HEK293 (cell line): ENCODE measurements around the gene LBHD2.

Experiments
- EGR2 ChIP-seq: fragments of 450-650 bp; formaldehyde crosslinking; IDR thresholded peaks from 2 replicates; pipeline ENCODE4 v1.5.1; 2016; ENCODE audit warnings: low read depth, missing biosample characterization, missing genetic modification characterization
- IKZF3 ChIP-seq: fragments of 450-650 bp; IDR thresholded peaks from 2 replicates; pipeline ENCODE4 v1.5.0; 2018; ENCODE audit warnings: missing biosample characterization, mild to moderate bottlenecking, missing genetic modification characterization, moderate library complexity
- KLF1 ChIP-seq: fragments of 450-650 bp; formaldehyde crosslinking; IDR thresholded peaks from 2 replicates; pipeline ENCODE4 v1.5.1; 2016; ENCODE audit warnings: missing biosample characterization, missing genetic modification characterization
- PRDM1 ChIP-seq: fragments of 450-650 bp; formaldehyde crosslinking; IDR thresholded peaks from 2 replicates; pipeline ENCODE4; 2016; ENCODE audit warnings: missing biosample characterization, missing genetic modification characterization
- SCRT1 ChIP-seq: fragments of 450-650 bp; formaldehyde crosslinking; IDR thresholded peaks from 2 replicates; pipeline ENCODE4 v1.5.1; 2016; ENCODE audit warnings: missing biosample characterization, missing genetic modification characterization, borderline replicate concordance
- SCRT2 ChIP-seq: fragments of 450-650 bp; formaldehyde crosslinking; IDR thresholded peaks from 2 replicates; pipeline ENCODE4 v1.5.1; 2016; ENCODE audit warnings: missing biosample characterization, missing genetic modification characterization
- ZBTB7A ChIP-seq: fragments of 450-650 bp; formaldehyde crosslinking; IDR thresholded peaks from 2 replicates; pipeline ENCODE4 v1.5.1; 2016; ENCODE audit warnings: low read depth, missing biosample characterization, missing genetic modification characterization
- ZFHX2 ChIP-seq: fragments of 450-650 bp; formaldehyde crosslinking; conservative IDR thresholded peaks from 2 replicates; pipeline ENCODE4 v1.5.1; 2016; ENCODE audit warnings: missing biosample characterization, missing genetic modification characterization
- ZFP69B ChIP-seq: fragments of 450-650 bp; formaldehyde crosslinking; IDR thresholded peaks from 2 replicates; pipeline ENCODE4 v1.5.1; 2016; ENCODE audit warnings: missing biosample characterization, missing genetic modification characterization
- ZNF175 ChIP-seq: fragments of 450-650 bp; formaldehyde crosslinking; IDR thresholded peaks from 2 replicates; pipeline ENCODE4 v1.5.1; 2016; ENCODE audit warnings: missing biosample characterization, missing genetic modification characterization
- ZNF202 ChIP-seq: fragments of 450-650 bp; formaldehyde crosslinking; IDR thresholded peaks from 2 replicates; pipeline ENCODE4 v1.5.1; 2016; ENCODE audit warnings: missing biosample characterization, missing genetic modification characterization, borderline replicate concordance
- ZNF350 ChIP-seq: fragments of 450-650 bp; formaldehyde crosslinking; IDR thresholded peaks from 2 replicates; pipeline ENCODE4 v1.5.0; 2017; ENCODE audit warnings: missing biosample characterization, mild to moderate bottlenecking, missing genetic modification characterization
- ZNF37A ChIP-seq: fragments of 450-650 bp; IDR thresholded peaks from 2 replicates; pipeline ENCODE4 v1.5.1; 2018; ENCODE audit warnings: missing biosample characterization, missing genetic modification characterization
- ZNF423 ChIP-seq: fragments of 450-650 bp; formaldehyde crosslinking; IDR thresholded peaks from 2 replicates; pipeline ENCODE4 v1.5.1; 2016; ENCODE audit warnings: missing biosample characterization, missing genetic modification characterization
- ZNF518A ChIP-seq: fragments of 450-650 bp; formaldehyde crosslinking; conservative IDR thresholded peaks from 2 replicates; pipeline ENCODE4 v1.5.1; 2016; ENCODE audit warnings: low read depth, missing biosample characterization, missing genetic modification characterization
- ZNF530 ChIP-seq: fragments of 450-650 bp; formaldehyde crosslinking; IDR thresholded peaks from 2 replicates; pipeline ENCODE4 v1.5.1; 2016; ENCODE audit warnings: low read depth, missing biosample characterization, missing genetic modification characterization
- ZNF585B ChIP-seq: fragments of 450-650 bp; formaldehyde crosslinking; IDR thresholded peaks from 2 replicates; pipeline ENCODE4 v1.5.1; 2016; ENCODE audit warnings: missing biosample characterization, missing genetic modification characterization
- ZNF600 ChIP-seq: fragments of 450-650 bp; formaldehyde crosslinking; IDR thresholded peaks from 2 replicates; pipeline ENCODE4 v1.5.1; 2016; ENCODE audit warnings: missing biosample characterization, missing genetic modification characterization
- ZNF626 ChIP-seq: fragments of 450-650 bp; sonication (Bioruptor Pico); formaldehyde crosslinking; IDR thresholded peaks from 2 replicates; pipeline ENCODE4 v1.5.1; 2018; ENCODE audit warnings: missing biosample characterization, missing genetic modification characterization, inconsistent platforms
- ZNF670 ChIP-seq: fragments of 450-650 bp; formaldehyde crosslinking; IDR thresholded peaks from 2 replicates; pipeline ENCODE4 v1.5.1; 2016; ENCODE audit warnings: missing biosample characterization, missing genetic modification characterization, low read depth
- ZNF707 ChIP-seq: fragments of 450-650 bp; formaldehyde crosslinking; IDR thresholded peaks from 2 replicates; pipeline ENCODE4 v1.5.1; 2016; ENCODE audit warnings: missing biosample characterization, missing genetic modification characterization
- ZNF777 ChIP-seq: fragments of 450-650 bp; formaldehyde crosslinking; IDR thresholded peaks from 2 replicates; pipeline ENCODE4 v1.5.1; 2017; ENCODE audit warnings: missing biosample characterization, missing genetic modification characterization, borderline replicate concordance
- ZNF785 ChIP-seq: fragments of 450-650 bp; formaldehyde crosslinking; IDR thresholded peaks from 2 replicates; pipeline ENCODE4 v1.5.1; 2016; ENCODE audit warnings: missing biosample characterization, missing genetic modification characterization
- ZSCAN18 ChIP-seq: fragments of 450-650 bp; formaldehyde crosslinking; IDR thresholded peaks from 2 replicates; pipeline ENCODE4 v1.5.1; 2016; ENCODE audit warnings: missing biosample characterization, missing genetic modification characterization
- TF ChIP-seq, protein P1 (sequence below): fragments of 450-650 bp; formaldehyde crosslinking; IDR thresholded peaks from 2 replicates; pipeline ENCODE4 v1.5.1; 2016; ENCODE audit warnings: missing biosample characterization, missing genetic modification characterization
- TF ChIP-seq, protein P2 (sequence below): fragments of 450-650 bp; formaldehyde crosslinking; IDR thresholded peaks from 2 replicates; pipeline ENCODE4; 2016; ENCODE audit warnings: missing biosample characterization, missing genetic modification characterization
- TF ChIP-seq, protein P3 (sequence below): sonication (generic); formaldehyde crosslinking; IDR thresholded peaks from 2 replicates; pipeline ENCODE4 v1.8.1; 2022; ENCODE audit warnings: mild to moderate bottlenecking, moderate library complexity, missing genetic modification reagents
- TF ChIP-seq, protein P4 (sequence below): fragments of 450-650 bp; formaldehyde crosslinking; IDR thresholded peaks from 2 replicates; pipeline ENCODE4 v1.5.1; 2016; ENCODE audit warnings: missing biosample characterization, missing genetic modification characterization

LBHD2 gene

GRCh38 chr14:103130965-103131364 lies 47.0 kb downstream of the LBHD2 start (continued):
- TF ChIP-seq ZNF518A (no peak), EGR2 (tag by site-specific recombination) (peak; percentile 48), ZNF37A (tag by site-specific recombination) (no peak), ZNF350 (tag by site-specific recombination) (no peak), KLF1 (peak; percentile 39; the same call in 1 of the 2 replicates), ZNF202 (tag by site-specific recombination) (no peak), ZNF600 (no peak; the same call in 1 of the 2 replicates), ZBTB7A (no peak), SCRT2 (peak; percentile 97), PRDM1 (tag by site-specific recombination) (no peak), ZSCAN18 (tag by site-specific recombination) (no peak), ZFHX2 (peak; percentile 72), ZNF175 (tag by site-specific recombination) (no peak), IKZF3 (tag by site-specific recombination) (0 out of 2 replicates have a peak, but pooled peaks have one; percentile 29), ZNF777 (tag by site-specific recombination) (no peak), SCRT1 (tag by site-specific recombination) (peak; percentile 60; the same call in 1 of the 2 replicates), ZNF670 (tag by site-specific recombination) (no peak), ZNF626 (tag by site-specific recombination) (no peak), ZNF785 (no peak), ZNF585B (tag by site-specific recombination) (no peak), ZNF530 (tag by site-specific recombination) (no peak), ZNF707 (no peak), ZFP69B (tag by site-specific recombination) (0 out of 2 replicates have a peak, but pooled peaks have one; percentile 15), ZNF423 (tag by site-specific recombination) (no peak)
- TF ChIP-seq, protein P1, sequence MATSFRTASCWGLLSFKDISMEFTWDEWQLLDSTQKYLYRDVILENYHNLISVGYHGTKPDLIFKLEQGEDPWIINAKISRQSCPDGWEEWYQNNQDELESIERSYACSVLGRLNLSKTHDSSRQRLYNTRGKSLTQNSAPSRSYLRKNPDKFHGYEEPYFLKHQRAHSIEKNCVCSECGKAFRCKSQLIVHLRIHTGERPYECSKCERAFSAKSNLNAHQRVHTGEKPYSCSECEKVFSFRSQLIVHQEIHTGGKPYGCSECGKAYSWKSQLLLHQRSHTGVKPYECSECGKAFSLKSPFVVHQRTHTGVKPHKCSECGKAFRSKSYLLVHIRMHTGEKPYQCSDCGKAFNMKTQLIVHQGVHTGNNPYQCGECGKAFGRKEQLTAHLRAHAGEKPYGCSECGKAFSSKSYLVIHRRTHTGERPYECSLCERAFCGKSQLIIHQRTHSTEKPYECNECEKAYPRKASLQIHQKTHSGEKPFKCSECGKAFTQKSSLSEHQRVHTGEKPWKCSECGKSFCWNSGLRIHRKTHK (tag by site-specific recombination), result no peak
- TF ChIP-seq, protein P2, sequence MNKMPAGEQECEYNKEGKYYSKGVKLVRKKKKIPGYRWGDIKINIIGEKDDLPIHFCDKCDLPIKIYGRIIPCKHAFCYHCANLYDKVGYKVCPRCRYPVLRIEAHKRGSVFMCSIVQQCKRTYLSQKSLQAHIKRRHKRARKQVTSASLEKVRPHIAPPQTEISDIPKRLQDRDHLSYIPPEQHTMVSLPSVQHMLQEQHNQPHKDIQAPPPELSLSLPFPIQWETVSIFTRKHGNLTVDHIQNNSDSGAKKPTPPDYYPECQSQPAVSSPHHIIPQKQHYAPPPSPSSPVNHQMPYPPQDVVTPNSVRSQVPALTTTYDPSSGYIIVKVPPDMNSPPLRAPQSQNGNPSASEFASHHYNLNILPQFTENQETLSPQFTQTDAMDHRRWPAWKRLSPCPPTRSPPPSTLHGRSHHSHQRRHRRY (tag by site-specific recombination), result no peak
- TF ChIP-seq, protein P3, sequence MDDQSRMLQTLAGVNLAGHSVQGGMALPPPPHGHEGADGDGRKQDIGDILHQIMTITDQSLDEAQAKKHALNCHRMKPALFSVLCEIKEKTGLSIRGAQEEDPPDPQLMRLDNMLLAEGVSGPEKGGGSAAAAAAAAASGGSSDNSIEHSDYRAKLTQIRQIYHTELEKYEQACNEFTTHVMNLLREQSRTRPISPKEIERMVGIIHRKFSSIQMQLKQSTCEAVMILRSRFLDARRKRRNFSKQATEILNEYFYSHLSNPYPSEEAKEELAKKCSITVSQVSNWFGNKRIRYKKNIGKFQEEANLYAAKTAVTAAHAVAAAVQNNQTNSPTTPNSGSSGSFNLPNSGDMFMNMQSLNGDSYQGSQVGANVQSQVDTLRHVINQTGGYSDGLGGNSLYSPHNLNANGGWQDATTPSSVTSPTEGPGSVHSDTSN (CRISPR knock-in tag), result no peak
- TF ChIP-seq, protein P4, sequence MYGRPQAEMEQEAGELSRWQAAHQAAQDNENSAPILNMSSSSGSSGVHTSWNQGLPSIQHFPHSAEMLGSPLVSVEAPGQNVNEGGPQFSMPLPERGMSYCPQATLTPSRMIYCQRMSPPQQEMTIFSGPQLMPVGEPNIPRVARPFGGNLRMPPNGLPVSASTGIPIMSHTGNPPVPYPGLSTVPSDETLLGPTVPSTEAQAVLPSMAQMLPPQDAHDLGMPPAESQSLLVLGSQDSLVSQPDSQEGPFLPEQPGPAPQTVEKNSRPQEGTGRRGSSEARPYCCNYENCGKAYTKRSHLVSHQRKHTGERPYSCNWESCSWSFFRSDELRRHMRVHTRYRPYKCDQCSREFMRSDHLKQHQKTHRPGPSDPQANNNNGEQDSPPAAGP, result peak; percentile 54; the same call in 1 of the 2 replicates
